GM18873 (cell line): Measurements from ENCODE around the gene MZT2A.
"Not testable (repeated sequence)": the region's sequence is repeated elsewhere in the genome, so short reads cannot be mapped to it uniquely, and the experiment has no call there.

ENCODE experiments used
- ATAC-seq: cut with Tn5 transposase; IDR thresholded peaks from one replicate; pipeline ENCODE4 v1.9.1; 2021; ENCODE audit warnings: mild to moderate bottlenecking, moderate library complexity, moderate number of reproducible peaks; ENCODE audit not compliant: unreplicated experiment, low FRiP score

The MZT2A gene

GRCh38 chr2:131521524-131521923 lies 29.3 kb upstream of the MZT2A start:
- ATAC-seq = not testable (repeated sequence)

- ATAC-seq = no peak
These were observed 28.3 kb upstream of the MZT2A start for GRCh38 chr2:131520526-131520925.

GRCh38 chr2:131519871-131520470 lies 27.8 kb upstream of the MZT2A start:
- not testable (repeated sequence) for ATAC-seq

GRCh38 chr2:131519466-131519865 lies 27.3 kb upstream of the MZT2A start:
- no peak for ATAC-seq

GRCh38 chr2:131518531-131518930 lies 26.3 kb upstream of the MZT2A start:
- not testable (repeated sequence) for ATAC-seq

GRCh38 chr2:131517856-131518255 lies 25.7 kb upstream of the MZT2A start:
- not testable (repeated sequence) for ATAC-seq

- no peak for ATAC-seq
These were observed 25.1 kb upstream of the MZT2A start for GRCh38 chr2:131517106-131517831.

- ATAC-seq = not testable (repeated sequence)
These were observed 24.4 kb upstream of the MZT2A start for GRCh38 chr2:131516621-131517020.

GRCh38 chr2:131516011-131516410 lies 23.8 kb upstream of the MZT2A start:
- no peak for ATAC-seq

GRCh38 chr2:131515235-131515634 lies 23.0 kb upstream of the MZT2A start:
- not testable (repeated sequence) for ATAC-seq

- ATAC-seq = peak; percentile 83
These were observed 22.4 kb upstream of the MZT2A start for GRCh38 chr2:131514408-131515166.

GRCh38 chr2:131511969-131512870 lies 20.0 kb upstream of the MZT2A start:
- not testable (repeated sequence) for ATAC-seq

GRCh38 chr2:131511291-131511968 lies 19.2 kb upstream of the MZT2A start:
- ATAC-seq = not testable (repeated sequence)

GRCh38 chr2:131509615-131510014 lies 17.4 kb upstream of the MZT2A start:
- no peak for ATAC-seq

GRCh38 chr2:131504082-131504750 lies 12.0 kb upstream of the MZT2A start:
- not testable (repeated sequence) for ATAC-seq

- not testable (repeated sequence) for ATAC-seq
These were observed 11.4 kb upstream of the MZT2A start for GRCh38 chr2:131503587-131503986.

- peak; percentile 91 for ATAC-seq
These were observed 6.2 kb upstream of the MZT2A start for GRCh38 chr2:131498321-131498973.

GRCh38 chr2:131495506-131495905 lies 3.3 kb upstream of the MZT2A start:
- not testable (repeated sequence) for ATAC-seq
